Gastrocnemius medialis (tissue), 4 donors: ENCODE measurements around the gene HEXD. TPM values are rescaled to one million over a fixed set of nuclear protein-coding genes. Genes with fewer than 3 reads are reported as not detected.

ENCODE experiments used
- ATAC-seq, 2 donors: fragments of 150-250 bp; one replicate each; pipeline ENCODE4 v1.9.1; 2016
- DNase-seq, 2 donors: peaks; one replicate each; pipeline ENCODE4 v3.0.0-alpha.2; 2019
- H3K27ac ChIP-seq, 4 donors: fragments of 200-600 bp; sonication (generic); 1 replicate in 1 of 4; 2 replicates in 3 of 4; pipeline ENCODE4 v1.5.1; 2016 to 2018; ENCODE audit warnings: mild to moderate bottlenecking in 2 of 4, moderate library complexity in 1 of 4
- H3K27me3 ChIP-seq, 3 donors: fragments of 200-600 bp; sonication (generic) in 2 of 3; 1 replicate in 1 of 3; 2 replicates in 2 of 3; pipeline versions ENCODE4 v1.5.1 to v1.6.0; 2016 to 2019; ENCODE audit warnings: mild to moderate bottlenecking in 1 of 3, moderate library complexity in 1 of 3
- H3K36me3 ChIP-seq, 2 donors: fragments of 200-600 bp; sonication (generic) in 1 of 2; one replicate each; pipeline ENCODE4 v1.5.1; 2017 to 2018
- H3K4me1 ChIP-seq, 2 donors: fragments of 200-600 bp; sonication (generic) in 1 of 2; one replicate each; pipeline ENCODE4 v1.5.1; 2016 to 2017; ENCODE audit warnings: mild to moderate bottlenecking in 2 of 2
- H3K4me3 ChIP-seq, 4 donors: fragments of 200-600 bp; sonication (generic) in 3 of 4; 1 replicate in 1 of 4; 2 replicates in 3 of 4; pipeline ENCODE4 v1.5.1; 2016 to 2019; ENCODE audit warnings: mild to moderate bottlenecking in 2 of 4
- H3K9me3 ChIP-seq, 3 donors: fragments of 200-600 bp; sonication (generic) in 2 of 3; 1 replicate in 1 of 3; 2 replicates in 2 of 3; pipeline ENCODE4 v1.5.1; 2016 to 2019
- POLR2A ChIP-seq, 2 donors: fragments of 450-650 bp; IDR thresholded peaks; one replicate each; pipeline ENCODE4 v1.6.1; 2017; ENCODE audit warnings: antibody characterized with exemption in 2 of 2, mild to moderate bottlenecking in 2 of 2, moderate library complexity in 2 of 2
- in situ Hi-C, 4 donors: fragments of 200-750 bp; cut with MboI; loops; one replicate each; pipeline versions ENCODE4 v1.15.0 to v1.8.0; 2017; ENCODE audit warnings: low sequenced_read_pairs in 4 of 4
- intact Hi-C: fragments of 100-400 bp; cut with DNase I; formaldehyde crosslinking; loops from one replicate; pipeline ENCODE4 v1.15.1; 2023; ENCODE audit warnings: low total_unique reads
- total RNA-seq, 4 donors: library from RNA; depleted of rRNA; stranded (reverse); fragments of >200 nt; gene quantifications; one replicate each; pipeline versions ENCODE4 v1.1.0 to v1.2.3, GENCODE V29; 2016
- TF ChIP-seq, protein P1 (sequence below), 5 experiments: fragments of 450-650 bp in 3 of 5; fragments of 200-600 bp in 2 of 5; sonication (generic) in 2 of 5; IDR thresholded peaks in 4 of 5; conservative IDR thresholded peaks in 1 of 5; 1 replicate in 4 of 5; 2 replicates in 1 of 5; pipeline ENCODE4 v1.5.1; 2016 to 2019; ENCODE audit warnings: antibody characterized with exemption in 5 of 5, mild to moderate bottlenecking in 3 of 5, moderate library complexity in 3 of 5

HEXD gene
- total RNA-seq, 4 donors from 2014 or later: 15.5 to 35.1 (median 22.5) TPM

DNA sequence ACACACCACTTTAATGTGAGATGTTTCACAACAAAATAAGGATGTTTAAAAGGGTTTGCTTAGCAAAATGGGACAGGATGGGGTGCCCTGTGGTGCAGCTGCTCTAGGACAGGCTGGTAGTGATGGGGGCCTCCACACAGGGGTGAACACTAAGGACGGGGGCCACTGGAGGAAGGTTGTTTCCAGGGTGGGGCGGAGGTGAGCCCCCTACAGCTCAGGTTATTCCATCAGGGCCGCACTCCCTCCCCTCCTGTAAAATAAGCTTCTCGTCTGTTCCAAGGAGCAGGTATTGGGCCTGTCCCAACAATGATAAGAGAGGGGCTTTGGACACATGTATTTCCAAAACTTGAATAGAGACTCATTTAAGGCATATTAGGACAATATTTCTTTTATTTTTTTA lies 1.9 kb upstream of the HEXD start:
- ATAC-seq (no peak), DNase-seq (no peak)
- Histone ChIP-seq H3K27ac (no peak overlapping the region), H3K27me3 (no peaks in the 10 kb centered on the region), H3K9me3 (no peaks in the 10 kb centered on the region), H3K36me3 (peaks cover 0 to 13% of the 10 kb centered on the region in 2 donors), H3K4me1 (peaks cover 16 to 19% of the 10 kb centered on the region in 2 donors), H3K4me3 (no peak overlapping the region)
- intact Hi-C loops: loop anchor here (5.0 to 10.0 kb wide), 2 partner anchors 136 to 211 kb away; no protein-coding TSS in a partner anchor
- no peak for TF ChIP-seq POLR2A (IDR thresholded peaks at IDR 0.05)
- TF ChIP-seq, protein P1, sequence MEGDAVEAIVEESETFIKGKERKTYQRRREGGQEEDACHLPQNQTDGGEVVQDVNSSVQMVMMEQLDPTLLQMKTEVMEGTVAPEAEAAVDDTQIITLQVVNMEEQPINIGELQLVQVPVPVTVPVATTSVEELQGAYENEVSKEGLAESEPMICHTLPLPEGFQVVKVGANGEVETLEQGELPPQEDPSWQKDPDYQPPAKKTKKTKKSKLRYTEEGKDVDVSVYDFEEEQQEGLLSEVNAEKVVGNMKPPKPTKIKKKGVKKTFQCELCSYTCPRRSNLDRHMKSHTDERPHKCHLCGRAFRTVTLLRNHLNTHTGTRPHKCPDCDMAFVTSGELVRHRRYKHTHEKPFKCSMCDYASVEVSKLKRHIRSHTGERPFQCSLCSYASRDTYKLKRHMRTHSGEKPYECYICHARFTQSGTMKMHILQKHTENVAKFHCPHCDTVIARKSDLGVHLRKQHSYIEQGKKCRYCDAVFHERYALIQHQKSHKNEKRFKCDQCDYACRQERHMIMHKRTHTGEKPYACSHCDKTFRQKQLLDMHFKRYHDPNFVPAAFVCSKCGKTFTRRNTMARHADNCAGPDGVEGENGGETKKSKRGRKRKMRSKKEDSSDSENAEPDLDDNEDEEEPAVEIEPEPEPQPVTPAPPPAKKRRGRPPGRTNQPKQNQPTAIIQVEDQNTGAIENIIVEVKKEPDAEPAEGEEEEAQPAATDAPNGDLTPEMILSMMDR (IDR thresholded peaks at IDR 0.05 in 4 of 5, conservative IDR thresholded peaks at IDR 0.05 in 1 of 5): no peak
- in situ Hi-C loops: loop anchor here in 1 of 4 donors (10.0 kb wide), 1 partner anchor 61 kb away; the partner anchor contains the start of gene TEX19

DNA sequence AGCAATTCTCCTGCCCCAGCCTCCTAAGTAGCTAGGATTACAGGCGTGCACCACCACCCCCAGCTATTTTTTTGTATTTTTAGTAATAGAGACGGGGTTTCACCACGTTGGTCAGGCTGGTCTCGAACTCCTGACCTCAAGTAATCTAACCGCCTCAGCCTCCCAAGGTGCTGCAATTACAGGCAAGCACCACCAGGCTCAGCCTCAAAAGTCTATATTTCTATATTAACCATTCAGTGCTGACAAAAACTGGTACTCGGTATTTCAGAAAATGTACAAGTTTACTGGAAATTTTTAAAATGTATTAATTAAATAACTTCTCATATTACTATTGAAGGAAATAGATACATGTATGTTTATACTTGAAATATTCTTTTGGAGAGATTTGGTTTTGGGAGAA lies 1.4 kb upstream of the HEXD start:
- intact Hi-C loops: loop anchor here (5.0 to 10.0 kb wide), 2 partner anchors 136 to 212 kb away; no protein-coding TSS in a partner anchor
- TF ChIP-seq POLR2A (IDR thresholded peaks at IDR 0.05): no peak
- TF ChIP-seq, protein P1 (IDR thresholded peaks at IDR 0.05 in 4 of 5, conservative IDR thresholded peaks at IDR 0.05 in 1 of 5): no peak
- Histone ChIP-seq H3K27me3 (no peaks in the 10 kb centered on the region), H3K9me3 (no peaks in the 10 kb centered on the region), H3K4me1 (peaks cover 16 to 19% of the 10 kb centered on the region in 2 donors), H3K4me3 (no peak overlapping the region), H3K27ac (no peak overlapping the region), H3K36me3 (peaks cover 0 to 14% of the 10 kb centered on the region in 2 donors)
- no peak for DNase-seq
- in situ Hi-C loops: loop anchor here in 1 of 4 donors (10.0 kb wide), 1 partner anchor 62 kb away; the partner anchor contains the start of gene TEX19
- ATAC-seq: no peak

DNA sequence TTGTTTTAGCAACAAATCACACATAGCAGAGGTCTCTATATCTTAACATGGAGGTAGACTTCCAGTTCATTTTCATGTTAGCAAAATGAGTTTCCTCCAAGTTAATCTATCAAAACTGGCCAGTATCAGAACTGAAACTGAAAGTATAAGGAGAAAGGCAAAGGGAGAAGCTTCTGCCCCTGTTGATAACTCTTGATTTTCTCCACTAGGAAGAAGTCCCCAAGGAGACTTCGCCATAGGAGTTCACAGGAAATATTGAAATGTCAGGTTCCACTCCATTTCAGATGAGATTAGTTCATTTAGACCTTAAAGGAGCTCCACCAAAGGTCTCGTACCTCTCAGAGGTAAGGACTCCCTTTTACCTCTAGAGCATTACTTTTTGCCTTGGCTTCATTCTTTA lies 1.4 kb downstream of the HEXD start:
- peak overlapping the region in 1 of 4 donors; percentile 89 for H3K4me3 ChIP-seq
- intact Hi-C loops (loop anchor here (5.0 to 10.0 kb wide), 2 partner anchors 133 to 215 kb away; no protein-coding TSS in a partner anchor), in situ Hi-C loops (loop anchor here in 1 of 4 donors (10.0 kb wide), 1 partner anchor 65 kb away; the partner anchor contains the start of gene TEX19)
- no peaks in the 10 kb centered on the region for H3K27me3 ChIP-seq
- ATAC-seq: no peak
- no peaks in the 10 kb centered on the region for H3K9me3 ChIP-seq
- H3K36me3 ChIP-seq: peaks cover 0 to 14% of the 10 kb centered on the region in 2 donors
- TF ChIP-seq POLR2A (IDR thresholded peaks at IDR 0.05): no peak
- TF ChIP-seq, protein P1 (IDR thresholded peaks at IDR 0.05 in 4 of 5, conservative IDR thresholded peaks at IDR 0.05 in 1 of 5): no peak
- DNase-seq: no peak
- peaks cover 16 to 19% of the 10 kb centered on the region in 2 donors for H3K4me1 ChIP-seq
- H3K27ac ChIP-seq: no peak overlapping the region

DNA sequence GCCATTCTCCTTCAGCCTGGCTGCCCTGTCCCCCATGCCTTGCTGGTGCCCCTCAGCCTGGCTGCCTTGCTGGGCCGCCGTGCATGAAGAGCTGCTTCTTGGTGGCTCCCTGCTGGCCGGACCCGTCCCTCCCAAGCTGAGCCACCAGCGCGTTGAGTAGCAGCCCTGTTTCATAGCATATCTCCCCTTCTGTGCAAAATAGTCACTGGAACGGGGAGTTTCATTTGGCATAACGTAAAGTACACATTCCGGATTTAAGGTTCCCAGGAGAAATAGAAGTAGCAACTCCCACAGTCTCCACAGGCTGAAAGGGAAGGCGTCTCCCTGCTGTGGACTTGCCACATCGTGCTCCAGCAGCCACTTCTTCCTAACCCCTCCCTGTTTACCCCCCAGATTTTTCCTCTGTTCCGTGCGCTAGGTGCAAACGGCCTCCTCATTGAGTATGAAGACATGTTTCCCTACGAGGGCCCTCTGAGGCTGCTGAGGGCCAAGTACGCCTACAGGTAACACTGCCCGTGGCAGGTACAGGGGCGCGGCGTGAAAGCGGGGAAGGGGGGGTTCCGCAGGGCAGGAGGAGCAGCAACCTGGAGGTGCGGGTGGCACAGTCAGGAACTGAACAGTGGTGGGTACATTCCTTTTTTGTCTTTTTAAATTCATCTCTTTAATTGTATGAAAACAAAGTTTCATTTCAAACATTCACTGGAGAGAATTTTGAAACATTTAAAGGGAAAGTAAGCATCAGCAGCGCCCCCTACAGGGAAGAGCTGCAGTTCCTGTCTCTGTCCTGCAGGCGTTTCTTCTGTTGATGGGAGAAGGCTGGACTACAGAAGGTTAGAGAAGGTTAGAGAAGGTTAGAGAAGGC lies 6.1 kb downstream of the HEXD start:
- intact Hi-C loops: no loop called here
- peaks cover 0 to 14% of the 10 kb centered on the region in 2 donors for H3K36me3 ChIP-seq

More for the DNA sequence above, 6.1 kb downstream of the HEXD start:
- peak in 1 of 2 donors; percentile 47 for DNase-seq
- Histone ChIP-seq H3K4me3 (peak overlapping the region in 1 of 4 donors; percentile 17), H3K4me1 (peaks cover 3 to 5% of the 10 kb centered on the region in 2 donors), H3K27me3 (no peaks in the 10 kb centered on the region), H3K9me3 (no peaks in the 10 kb centered on the region), H3K27ac (peak overlapping the region in 2 of 4 donors; percentile 53 to 57)
- in situ Hi-C loops: loop anchor here in 1 of 4 donors (5.0 kb wide), 1 partner anchor 72 kb away; no protein-coding TSS in a partner anchor
- ATAC-seq: peak; percentile 55 to 72
- no peak for TF ChIP-seq POLR2A (IDR thresholded peaks at IDR 0.05)
- TF ChIP-seq, protein P1 (IDR thresholded peaks at IDR 0.05 in 4 of 5, conservative IDR thresholded peaks at IDR 0.05 in 1 of 5): peak in 2 of 5 experiments; percentile 5 to 49
